Measurements from ENCODE around the gene DFFB. TPM values are rescaled to one million over a fixed set of nuclear protein-coding genes. Genes with fewer than 3 reads are reported as not detected.

The DFFB gene
- total and polyA plus RNA-seq, 8 donors: 3.3 to 8.6 (median 5.2) TPM

- 56 to 58% methylated on average over 11 of the region's 11 CpGs for WGBS, 2 donors
- peak in 1 of 6 donors; percentile 42 for DNase-seq
- intact Hi-C loops (cut with DNase I): no loop called here
- no peak for TF ChIP-seq CTCF (IDR thresholded peaks at IDR 0.05)
- H3K27me3 ChIP-seq: no peaks in the 10 kb centered on the region
- no peaks in the 10 kb centered on the region for H3K36me3 ChIP-seq
- FAIRE-seq: no peak
- no peak overlapping the region for H3K4me3 ChIP-seq
- ATAC-seq: no peak
- H3K27ac ChIP-seq: no peak overlapping the region
- H3K9me3 ChIP-seq: no peaks in the 10 kb centered on the region
- H3K4me1 ChIP-seq: no peaks in the 10 kb centered on the region
Observed at GRCh38 chr1:3928586-3928985, 71.3 kb downstream of the DFFB start.

GRCh38 chr1:3929126-3929525, 71.8 kb downstream of the DFFB start:
- no peaks in the 10 kb centered on the region for H3K36me3 ChIP-seq
- WGBS, 2 donors: 67 to 73% methylated on average over 5 of the region's 5 CpGs
- no peaks in the 10 kb centered on the region for H3K27me3 ChIP-seq
- no peaks in the 10 kb centered on the region for H3K9me3 ChIP-seq
- H3K4me3 ChIP-seq: no peak overlapping the region
- DNase-seq: no peak
- no peak for FAIRE-seq
- H3K27ac ChIP-seq: no peak overlapping the region
- ATAC-seq: no peak
- no peaks in the 10 kb centered on the region for H3K4me1 ChIP-seq
- no peak for TF ChIP-seq CTCF (IDR thresholded peaks at IDR 0.05)
- intact Hi-C loops (cut with DNase I): no loop called here

- TF ChIP-seq CTCF (IDR thresholded peaks at IDR 0.05): no peak
- 60 to 63% methylated on average over 10 of the region's 10 CpGs for WGBS, 2 donors
- H3K27ac ChIP-seq: no peak overlapping the region
- no peaks in the 10 kb centered on the region for H3K36me3 ChIP-seq
- no peak for FAIRE-seq
- H3K4me3 ChIP-seq: no peak overlapping the region
- no peaks in the 10 kb centered on the region for H3K4me1 ChIP-seq
- no peak for ATAC-seq
- intact Hi-C loops (cut with DNase I): no loop called here
- no peak for DNase-seq
- H3K27me3 ChIP-seq: no peaks in the 10 kb centered on the region
- H3K9me3 ChIP-seq: no peaks in the 10 kb centered on the region
Observed at GRCh38 chr1:3930301-3931006, 73.2 kb downstream of the DFFB start.

GRCh38 chr1:3931007-3931912, 74.0 kb downstream of the DFFB start:
- 48% methylated on average over 17 of the region's 17 CpGs for WGBS, 2 donors
- no peak for DNase-seq
- intact Hi-C loops (cut with DNase I): no loop called here
- H3K4me3 ChIP-seq: no peak overlapping the region
- no peaks in the 10 kb centered on the region for H3K36me3 ChIP-seq
- no peaks in the 10 kb centered on the region for H3K27me3 ChIP-seq
- H3K4me1 ChIP-seq: no peaks in the 10 kb centered on the region
- no peak for ATAC-seq
- H3K27ac ChIP-seq: no peak overlapping the region
- TF ChIP-seq CTCF (IDR thresholded peaks at IDR 0.05): no peak
- H3K9me3 ChIP-seq: no peaks in the 10 kb centered on the region
- no peak for FAIRE-seq

Measured in pancreas (tissue), 10 donors.